GM18909 (cell line): ENCODE results near the gene CDH4.

Source experiments
- ATAC-seq: cut with Tn5 transposase; IDR thresholded peaks from one replicate; pipeline ENCODE4 v1.9.1; 2021; ENCODE audit warnings: mild to moderate bottlenecking; ENCODE audit not compliant: unreplicated experiment, poor library complexity

Gene CDH4

DNA sequence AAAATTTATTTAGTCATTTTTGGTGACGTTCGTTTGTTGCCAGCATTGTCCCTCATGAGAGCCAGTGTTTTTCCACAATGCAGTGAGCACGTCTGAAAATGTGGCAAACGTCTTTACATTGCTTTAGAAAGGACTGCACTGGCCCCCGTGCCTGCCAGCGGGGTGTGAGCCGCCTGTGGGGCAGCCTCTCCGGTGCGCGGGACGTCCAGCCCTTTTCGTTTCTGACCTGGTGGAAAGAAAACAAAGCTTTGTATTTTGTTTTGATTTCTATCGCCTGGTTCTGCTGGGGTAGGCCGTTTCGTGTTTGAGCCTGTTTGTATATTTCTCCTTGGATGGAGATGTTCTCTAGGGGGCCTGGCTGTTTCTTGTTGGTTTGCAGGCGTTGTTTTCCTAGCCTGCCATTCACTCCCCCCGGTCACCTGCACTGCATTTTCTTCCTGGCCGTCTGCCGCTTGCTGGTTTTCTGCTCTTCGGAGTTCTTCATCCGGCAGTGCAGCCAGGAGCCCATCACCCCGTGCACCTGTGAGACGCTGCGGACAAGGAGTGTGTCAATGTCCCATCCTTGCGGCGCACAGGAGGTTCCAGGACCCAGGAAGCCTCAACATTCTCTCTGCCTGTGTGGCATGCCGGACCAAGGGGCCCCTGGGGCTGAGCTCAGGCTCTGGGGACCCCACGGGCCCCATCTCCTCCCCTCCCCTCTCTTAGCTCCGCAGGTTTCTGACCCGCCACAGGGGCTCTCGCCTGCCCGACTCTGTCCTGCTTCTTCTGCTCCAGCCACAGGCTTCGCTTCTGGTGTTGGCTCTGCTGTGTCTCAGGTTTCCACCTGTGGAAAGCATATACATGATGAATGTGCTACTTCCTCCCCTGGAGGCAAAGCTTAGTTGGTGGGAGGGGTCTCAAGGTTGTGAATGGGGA, 100.5 kb downstream of the CDH4 start:
- ATAC-seq: no peak

DNA sequence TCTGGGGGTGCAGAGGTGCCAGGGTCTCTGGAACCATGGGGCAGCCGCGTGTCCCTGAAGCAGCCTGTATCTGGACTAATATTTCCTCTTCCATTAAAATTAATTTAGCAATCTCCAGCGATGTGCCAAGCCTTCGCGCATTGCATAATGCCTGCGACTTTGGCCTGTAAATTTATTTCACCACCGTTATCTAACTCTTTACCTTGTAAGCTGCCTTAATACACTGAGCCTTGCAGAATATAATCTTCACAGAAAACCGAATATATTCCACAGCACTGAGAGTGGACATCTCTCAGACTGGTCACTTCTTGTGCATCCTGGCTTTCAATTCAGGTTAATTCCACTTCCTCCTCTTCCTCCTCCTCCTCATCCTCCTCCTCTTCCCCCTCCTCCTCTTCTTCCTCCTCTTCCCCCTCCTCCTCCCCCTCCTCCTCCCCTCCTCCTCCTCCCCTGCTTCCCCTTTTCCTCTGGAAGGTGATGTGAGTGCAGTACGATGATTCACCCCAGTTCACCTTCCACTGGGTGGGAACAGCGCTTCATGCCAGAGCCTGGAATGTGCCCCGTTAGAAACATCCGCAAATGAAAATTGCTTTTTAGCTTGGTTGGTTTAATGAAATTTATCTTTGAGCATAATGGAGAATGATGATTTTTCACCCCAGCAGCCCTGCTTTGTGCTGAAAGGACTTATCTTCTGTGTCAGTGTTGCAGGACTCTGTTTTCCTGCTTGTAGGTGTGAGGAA, 101.4 kb downstream of the CDH4 start:
- no peak for ATAC-seq

DNA sequence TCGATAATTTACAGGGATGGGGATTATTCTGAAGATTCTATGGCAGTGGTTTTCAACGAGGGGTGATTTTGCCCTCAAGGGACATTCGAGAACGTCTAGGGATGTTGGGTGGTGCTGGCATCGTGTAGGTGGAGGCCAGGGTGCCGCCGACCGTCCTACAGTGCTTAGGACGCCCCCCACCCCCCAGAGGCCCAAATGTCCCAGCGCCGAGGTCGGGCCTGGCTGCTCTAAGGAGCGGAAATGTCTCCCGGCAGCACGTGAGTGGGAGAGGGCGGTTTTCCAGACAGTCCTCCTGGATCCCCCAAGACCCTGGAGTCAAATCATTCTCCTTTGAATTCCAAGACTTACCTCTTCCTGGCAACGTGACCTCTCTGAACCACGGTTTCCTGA, 101.9 kb downstream of the CDH4 start:
- ATAC-seq: no peak

DNA sequence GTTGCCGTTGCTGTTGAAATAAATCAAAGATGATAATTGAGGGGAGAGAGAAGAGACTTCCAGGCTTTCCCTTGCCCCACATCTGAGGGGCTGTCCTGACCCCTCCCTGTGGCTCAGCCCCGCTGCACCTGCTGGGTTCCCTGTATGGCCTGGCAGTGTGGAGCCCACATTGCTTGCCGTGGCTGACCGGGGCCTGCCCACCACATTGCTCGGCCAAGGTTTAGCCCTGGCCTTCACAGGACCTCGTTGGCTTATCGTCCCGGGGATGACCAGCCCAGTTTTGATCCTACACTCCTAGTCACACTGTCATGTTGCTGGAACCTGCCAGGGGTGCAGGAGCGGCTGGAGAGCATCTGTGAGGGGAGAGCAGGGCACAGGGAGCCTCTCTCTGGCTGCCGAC, 102.4 kb downstream of the CDH4 start:
- ATAC-seq: no peak

DNA sequence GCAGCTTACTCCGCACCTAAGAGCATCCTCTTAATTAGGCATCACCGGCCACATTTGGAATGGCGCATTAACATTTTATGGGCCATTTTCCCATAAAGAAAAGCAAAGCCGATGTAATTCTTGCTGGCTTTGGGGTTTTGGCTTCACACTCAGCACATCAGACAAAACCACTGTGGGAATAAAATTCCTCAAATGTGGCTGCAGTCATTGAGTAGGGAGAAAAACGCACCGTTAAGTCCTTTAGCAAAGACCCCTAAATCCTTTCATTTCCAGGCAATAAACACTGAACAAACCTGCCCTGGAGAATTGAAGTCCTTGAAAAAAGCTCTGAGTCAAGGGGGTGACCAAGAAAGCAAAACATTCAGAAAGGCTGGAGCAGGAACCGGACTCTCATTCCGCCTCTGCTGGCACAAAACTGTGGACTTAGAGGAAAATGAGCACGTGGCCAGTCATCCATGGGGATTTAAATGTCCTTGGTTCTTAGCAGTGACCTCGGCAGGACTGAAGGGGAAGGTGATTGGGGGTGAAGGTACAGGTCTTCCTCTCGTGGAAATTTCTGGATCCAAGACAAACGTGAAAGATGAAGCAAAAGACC, 102.9 kb downstream of the CDH4 start:
- ATAC-seq: no peak

DNA sequence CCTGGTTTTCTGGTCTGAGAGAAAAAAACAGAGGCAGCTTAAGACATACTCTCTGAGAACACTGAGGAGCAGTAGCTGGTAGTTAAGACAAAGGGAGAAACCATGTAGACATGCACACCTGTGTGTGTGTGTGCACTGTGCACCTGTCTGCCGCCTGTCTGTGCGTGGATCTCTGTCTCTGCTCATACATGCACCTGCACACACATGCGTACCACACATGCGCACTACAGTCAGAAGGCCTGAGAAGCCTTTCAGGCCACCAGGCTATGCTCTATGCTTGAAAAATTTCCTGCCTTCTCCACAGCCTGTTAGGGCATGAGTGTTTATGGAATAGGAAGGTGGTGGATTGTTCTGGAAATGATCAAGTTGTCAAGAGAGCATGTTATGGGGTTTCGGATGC, 103.5 kb downstream of the CDH4 start:
- no peak for ATAC-seq

DNA sequence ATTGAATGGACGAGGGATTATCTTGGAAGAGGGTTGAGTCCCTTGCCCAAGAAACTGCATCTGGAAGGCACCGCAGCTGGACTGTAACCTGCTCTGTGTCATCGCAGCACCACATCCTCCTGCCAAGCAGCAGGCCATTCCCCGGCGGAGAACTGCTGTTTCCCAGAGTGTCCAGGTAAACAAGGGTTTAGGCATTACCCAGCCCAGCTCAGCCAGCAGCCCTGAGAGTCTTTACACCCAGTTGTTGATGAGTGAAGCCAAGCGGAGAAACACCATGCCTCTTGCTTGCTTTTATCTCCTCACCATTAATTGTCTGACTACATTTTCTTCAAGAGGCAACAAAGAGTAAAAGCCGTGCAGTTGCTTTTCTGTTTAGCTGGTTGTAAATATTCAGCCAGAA, 104.1 kb downstream of the CDH4 start:
- ATAC-seq: no peak

DNA sequence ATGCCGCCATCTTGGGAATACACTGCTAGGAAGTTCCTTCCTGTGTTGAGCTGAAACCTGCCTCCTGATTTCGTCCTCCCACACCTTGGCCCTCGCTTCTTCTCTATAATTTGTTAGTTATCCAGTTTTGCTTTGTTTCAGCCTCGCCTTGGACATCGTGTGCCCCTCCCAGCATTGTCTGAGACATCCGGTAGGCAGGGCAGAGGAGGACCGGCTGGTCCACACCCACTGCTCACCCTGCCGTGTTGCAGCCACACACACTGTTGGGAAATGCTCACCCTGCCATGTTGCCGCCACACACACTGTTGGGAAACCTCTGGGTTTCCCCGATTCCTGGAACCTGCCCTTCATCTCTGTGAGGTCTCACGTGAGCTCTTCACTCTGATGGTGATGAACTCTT, 105.1 kb downstream of the CDH4 start:
- no peak for ATAC-seq

DNA sequence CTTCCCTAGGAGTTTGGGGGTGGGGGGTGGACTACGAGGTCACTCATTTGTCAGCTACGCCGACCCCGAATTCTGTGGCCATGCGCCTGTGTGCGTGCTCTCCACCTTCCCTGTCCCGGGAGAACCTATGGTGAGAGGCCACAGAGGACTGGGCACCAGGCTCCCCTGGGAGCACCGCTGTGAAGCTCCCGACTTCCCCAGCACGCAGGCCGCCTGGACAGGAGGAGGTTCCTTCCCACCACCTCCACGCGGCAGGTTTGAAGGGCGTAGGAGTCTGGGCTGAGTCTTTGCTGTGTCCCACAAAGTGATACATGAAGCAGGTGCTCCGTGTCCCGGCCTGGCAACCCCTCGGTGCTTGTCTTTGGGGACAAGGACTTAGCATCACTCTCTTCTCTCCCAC, 107.2 kb downstream of the CDH4 start:
- ATAC-seq: no peak

DNA sequence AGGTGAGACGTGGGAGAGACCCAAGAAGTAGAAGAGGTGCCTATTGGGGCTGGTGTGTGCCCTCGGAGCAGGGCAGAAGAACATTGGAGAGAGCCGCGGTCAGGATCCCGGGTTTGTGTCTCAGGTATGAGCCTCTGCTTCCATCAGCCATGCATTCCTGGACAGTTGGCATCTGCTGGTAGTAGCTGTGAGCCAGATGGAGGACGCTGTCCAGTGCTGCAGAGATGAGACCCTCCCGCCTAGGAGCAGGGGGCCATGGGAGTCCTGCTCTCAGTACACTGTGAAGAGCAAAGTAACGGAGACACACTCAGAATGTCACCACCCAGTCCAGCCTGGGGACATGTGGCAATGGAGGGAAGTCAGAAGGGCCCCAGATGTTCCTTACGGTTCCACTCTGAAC, 108.2 kb downstream of the CDH4 start:
- no peak for ATAC-seq

DNA sequence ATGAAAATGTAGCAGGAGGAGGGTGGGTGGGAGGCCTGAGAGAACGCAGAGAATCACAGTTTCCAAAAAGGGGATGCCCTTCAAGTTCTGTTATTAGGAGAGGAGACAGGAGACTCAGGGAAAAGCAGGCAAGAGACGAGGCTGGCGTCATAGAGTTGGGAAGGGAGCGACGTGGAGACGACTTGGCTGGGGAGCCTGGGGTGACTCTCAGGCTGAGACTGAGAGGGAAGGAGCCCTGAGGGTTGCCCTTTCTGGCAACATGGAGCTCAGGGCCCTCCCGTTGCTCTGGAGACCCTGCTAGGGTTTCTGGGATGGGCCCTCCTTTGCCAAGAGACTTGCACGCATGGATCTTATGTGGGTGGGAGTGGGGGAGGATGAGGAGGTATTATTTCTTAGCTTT, 108.9 kb downstream of the CDH4 start:
- ATAC-seq: no peak

DNA sequence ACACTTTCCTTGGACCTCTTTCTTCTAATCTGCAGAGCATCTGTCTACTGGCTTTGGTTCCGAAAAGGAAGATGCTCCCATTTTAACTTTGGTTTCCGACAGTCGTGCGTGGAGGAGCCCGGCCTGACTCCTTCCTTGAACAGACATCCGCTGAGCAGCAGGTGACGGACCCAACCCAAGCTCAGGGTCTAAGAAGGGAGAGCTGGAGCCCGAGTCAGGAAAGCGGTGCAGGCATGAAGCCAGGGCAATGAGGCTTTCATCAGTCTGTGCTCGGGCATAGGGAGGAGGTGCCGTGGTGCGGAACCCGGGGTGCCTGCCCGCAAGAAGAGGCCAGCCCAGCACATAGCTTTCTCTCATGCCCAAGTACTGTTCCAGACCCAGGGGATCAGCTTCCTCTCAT, 109.4 kb downstream of the CDH4 start:
- ATAC-seq: no peak

DNA sequence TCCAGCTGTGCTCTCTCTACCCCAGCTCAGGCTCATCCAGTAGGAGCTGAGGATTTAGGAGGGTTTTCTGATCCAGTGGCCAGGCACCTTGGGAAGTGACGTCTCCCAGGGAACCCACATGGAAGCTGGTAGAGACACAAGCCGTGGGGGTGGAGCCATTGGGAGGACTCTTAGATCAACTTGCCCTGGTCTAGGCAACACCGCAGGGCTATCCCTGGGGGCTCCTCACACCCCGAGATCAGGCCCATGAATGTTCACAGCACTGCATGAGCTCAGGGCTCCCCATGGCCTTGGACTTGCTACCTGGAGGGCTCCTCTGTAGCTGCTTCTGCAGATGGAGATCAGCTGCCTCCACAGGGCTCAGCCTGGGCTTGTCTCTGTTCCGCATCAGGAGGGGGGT, 112.1 kb downstream of the CDH4 start:
- ATAC-seq: no peak

DNA sequence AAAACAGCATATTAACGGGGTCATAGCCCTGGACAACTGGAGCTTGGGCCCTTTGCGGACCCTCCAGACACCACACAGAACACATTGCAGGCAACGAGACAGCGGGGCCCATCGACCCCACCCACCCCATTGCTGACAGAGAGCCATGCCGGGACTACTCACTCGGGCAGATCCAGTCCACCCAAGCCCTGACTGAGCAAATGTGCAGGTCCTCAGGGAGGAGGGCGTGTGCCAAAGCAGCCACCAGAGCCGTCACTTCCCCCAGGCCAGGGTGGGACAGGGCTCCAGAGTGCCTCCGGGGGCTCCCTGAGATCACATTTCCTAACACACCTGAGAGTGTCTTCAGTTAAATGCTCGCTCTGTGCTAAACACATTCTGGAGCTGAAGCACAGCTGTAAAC, 114.9 kb downstream of the CDH4 start:
- ATAC-seq: no peak

DNA sequence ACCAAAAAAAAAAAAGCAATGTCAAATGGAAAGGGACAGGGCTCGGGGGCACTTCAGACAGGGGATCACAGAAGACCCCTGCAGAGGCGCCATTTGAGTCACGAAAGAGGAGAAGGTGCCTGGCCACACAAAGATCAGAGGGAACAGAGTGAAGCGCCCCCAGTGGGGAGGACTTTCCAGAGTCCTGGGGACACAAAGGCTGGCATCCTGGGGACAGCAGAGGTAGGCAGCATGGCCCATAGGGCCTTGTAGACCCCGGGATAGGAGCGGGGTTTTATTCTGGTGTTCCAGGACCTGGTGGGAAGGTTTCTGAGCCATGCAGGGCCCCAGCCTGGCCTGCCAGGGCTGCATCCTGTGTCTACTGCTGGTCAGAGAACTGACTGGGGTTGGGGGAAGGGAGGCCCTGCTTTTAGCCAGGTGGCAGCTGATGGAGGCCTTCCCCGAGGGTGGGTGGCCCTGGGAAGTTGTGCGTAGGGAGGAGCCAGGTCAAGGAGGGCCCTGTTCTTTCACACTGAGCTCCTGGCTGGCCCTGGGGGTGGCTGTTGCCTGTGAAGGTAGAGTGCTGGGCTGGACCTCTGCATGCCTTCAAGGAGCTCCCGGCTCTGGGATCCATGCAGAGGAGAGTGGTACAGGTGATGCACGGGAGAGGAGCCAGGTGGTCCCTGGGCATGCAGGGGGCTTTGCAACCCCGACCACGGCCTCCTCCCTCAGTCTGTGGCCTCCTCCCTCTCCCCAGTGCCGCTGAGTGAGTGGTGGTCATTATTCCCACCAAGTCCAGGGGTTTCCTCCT, 117.9 kb downstream of the CDH4 start:
- ATAC-seq: no peak

DNA sequence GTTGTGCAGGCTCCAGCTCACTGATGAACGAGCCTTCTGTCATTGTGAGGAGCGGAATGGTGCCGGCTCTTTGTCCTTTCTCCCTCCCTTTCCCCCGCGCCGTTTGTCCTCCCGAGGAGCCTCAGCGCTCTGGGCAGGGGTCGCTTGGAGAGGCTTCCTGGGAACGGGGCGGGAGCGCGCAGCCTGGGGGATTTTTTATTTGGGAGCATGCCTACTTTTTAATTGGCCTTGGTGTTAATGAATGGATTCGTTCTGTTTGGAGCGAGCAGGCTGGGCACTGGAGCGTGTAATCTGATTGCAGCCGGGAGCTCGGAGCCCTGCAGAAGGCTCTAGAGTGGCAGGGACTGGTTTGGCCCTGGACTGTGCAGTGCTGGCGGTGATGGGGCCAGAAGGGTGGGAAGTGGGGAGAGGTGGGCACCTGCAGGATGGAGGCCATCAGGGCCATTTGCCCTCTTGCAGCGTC, 118.8 kb downstream of the CDH4 start:
- ATAC-seq: no peak

DNA sequence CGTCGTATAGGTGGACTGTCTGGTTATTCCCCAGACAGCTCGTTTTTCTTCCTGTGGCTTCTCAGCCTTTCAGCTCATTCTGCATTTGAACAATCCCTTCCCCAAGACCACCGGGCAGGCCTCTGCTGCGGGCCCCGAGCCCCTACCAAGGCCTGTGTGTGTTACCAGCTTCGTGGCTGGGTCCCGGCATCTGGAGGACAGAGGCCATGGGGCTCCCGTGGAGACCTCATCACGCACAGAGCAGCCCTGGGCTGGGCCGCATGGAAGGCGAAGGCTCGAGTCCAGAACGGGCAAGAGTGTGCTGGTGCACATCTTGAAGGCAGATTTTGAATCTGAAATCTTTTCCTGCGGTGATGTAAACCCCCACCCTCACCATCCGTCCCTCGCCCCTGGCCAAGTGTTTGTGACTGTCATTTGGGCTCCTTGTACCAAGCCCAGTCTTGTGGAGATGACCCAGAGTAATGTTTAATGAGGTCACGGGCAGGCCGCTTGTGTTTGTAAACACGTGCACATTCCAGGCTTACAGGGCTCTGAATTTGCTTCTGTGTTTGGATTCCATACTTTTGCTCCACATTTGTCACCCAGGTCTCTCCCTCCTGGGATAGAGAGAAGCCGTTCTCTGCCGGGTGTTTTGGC, 119.6 kb downstream of the CDH4 start:
- ATAC-seq: no peak

DNA sequence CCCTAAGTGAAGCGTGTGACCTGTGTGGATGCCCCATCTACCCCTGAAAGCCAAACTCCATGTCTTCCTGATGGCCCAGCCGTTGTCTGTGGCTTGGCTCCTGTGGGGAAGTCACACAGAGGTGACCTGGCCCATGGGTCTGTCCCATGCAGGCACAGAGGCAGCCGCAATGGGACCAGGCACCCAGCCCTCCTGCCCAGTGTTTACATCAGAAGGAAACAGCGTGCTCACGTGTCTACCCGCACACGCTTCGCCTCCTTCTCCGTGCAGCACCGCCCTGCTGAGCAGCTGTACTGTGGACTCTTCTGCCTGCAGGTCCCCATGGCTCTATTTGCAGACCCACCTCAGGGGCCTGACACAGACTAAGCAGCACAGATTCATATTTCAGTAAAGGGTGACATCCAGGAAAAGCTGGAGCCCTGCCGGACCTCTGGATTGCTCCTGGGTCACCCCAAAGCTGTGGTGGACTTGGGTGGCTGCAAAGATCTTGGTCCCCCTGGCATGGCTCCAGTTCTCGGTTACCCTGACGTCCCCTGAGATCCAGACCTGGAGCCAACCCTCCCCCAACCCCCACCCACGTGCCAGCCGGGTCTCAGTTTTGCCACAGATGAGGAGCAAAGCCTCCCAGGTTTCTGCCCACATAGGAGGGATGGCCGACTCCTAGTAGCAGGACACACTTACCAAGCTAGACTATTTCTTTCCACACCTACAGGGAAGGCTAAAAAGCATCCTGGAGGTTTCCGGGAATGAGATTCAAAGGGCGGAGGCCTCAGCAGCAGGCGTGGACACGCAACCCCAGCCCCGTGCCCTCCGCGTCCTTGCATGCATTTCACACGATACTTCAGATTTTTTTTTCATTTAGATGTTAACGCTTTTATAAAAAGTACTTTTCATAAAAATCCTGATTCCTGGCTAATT, 120.3 kb downstream of the CDH4 start:
- no peak for ATAC-seq

DNA sequence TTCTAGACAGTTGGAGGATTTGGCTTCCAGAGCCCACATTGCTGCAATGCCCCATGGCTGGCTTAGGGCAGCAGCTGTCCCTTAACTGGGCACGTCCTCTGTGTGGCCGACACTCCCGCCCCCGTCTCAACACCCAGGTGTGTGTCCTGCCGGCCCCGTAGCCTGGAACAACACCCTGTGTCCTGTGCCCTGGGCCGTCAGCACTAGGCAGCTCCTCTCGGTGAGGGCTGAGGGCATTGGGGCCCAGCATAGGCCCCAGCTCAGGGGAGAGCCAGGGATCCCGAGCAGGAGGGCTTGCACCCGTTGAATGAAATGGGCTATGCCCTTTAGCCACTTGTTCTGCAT, 121.0 kb downstream of the CDH4 start:
- no peak for ATAC-seq
